ENCODE data around the gene BFSP1.

The BFSP1 gene

GRCh38 chr20:17457588-17458190, 73.5 kb downstream of the BFSP1 start:
- DNase-seq, result no peak

DNA sequence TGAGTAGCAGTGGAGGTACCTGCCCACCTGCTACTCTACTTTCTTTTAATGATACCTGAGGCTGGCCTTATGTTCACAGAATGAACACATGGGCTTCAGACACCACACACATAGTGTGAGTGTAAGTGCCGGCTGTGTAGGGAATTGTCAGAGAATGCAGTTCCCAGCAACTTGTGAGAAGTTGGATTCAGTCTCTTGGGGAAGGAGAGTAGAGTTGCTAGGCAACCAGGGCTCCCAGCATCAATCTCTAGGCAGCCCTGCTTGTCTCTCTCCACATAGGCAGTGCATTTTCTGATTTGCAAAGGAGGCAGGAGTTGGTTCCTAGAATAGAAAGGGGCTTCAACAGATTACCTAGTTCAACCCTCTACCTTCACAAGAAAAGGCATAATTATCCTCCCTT, 74.1 kb downstream of the BFSP1 start:
- DNase-seq, result no peak

DNA sequence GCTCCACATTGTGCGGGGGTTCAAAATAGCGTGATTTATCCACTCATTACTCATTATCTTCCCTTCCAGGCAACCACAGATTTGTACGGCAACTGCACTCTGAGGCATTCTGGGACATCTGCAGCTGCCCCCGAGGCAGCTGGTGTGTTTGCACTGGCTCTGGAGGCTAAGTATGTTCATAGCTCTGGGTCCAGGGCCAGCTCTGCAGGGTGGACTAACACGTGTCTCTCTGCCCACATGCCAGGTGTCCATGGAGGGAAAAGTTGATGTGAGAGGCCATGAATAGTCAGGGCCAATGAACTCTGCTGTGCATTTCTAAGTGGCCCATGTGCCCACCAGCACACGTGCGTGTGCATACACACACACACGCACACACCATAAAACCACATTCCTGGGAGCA, 74.9 kb downstream of the BFSP1 start:
- no peak for DNase-seq

DNA sequence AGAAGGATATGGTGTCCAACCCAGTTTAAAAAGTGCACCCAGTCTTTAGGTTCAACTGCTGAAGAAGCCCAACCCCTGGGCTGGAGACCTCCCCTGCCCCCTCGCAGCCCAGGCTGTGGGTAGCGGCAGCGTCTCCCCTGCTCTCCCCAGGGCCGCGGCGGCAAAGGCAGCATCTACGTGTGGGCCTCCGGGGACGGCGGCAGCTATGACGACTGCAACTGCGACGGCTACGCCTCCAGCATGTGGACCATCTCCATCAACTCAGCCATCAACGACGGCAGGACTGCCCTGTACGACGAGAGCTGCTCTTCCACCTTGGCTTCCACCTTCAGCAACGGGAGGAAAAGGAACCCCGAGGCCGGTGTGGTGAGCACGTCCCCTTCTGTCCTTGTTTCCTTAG, 77.6 kb downstream of the BFSP1 start:
- DNase-seq, result no peak

GRCh38 chr20:17452441-17452840, 78.7 kb downstream of the BFSP1 start:
- no peak for DNase-seq

GRCh38 chr20:17449031-17449430, 82.1 kb downstream of the BFSP1 start:
- DNase-seq, result no peak

DNA sequence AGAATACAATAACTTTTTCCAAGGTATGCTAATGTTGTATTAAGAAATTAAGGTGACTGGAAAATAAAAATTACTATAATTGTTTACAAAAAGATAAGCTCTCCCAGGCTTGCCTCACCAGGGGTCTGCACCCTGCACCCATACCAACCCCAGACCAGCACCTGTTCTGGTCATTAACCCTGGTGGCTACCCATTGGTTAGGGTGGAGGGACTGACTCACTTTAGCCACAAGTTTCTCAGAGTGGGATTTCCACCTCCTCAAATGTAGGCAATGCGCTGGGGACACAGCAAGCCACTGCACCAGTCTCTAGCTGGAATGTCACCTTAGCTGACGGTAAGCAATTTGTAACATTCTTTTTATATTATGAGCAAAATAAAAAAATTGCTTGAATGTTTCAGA, 83.1 kb downstream of the BFSP1 start:
- no peak for DNase-seq

- DNase-seq, result no peak
These were observed 85.0 kb downstream of the BFSP1 start for GRCh38 chr20:17446171-17446570.

GRCh38 chr20:17445543-17445942, 85.6 kb downstream of the BFSP1 start:
- no peak for DNase-seq

GRCh38 chr20:17444091-17444490, 87.1 kb downstream of the BFSP1 start:
- DNase-seq, result no peak
